K562 (cell line): ENCODE data around the gene SCIN. TPM values are rescaled to one million over a fixed set of nuclear protein-coding genes. Genes with fewer than 3 reads are reported as not detected.

Source experiments
- ADNP ChIP-seq: fragments of 200-800 bp; sonication (Bioruptor generic); IDR thresholded peaks from 2 replicates; pipeline ENCODE4 v1.6.1; 2016; ENCODE audit warnings: missing genetic modification characterization, missing compliant biosample characterization
- BRD9 ChIP-seq: fragments of 450-650 bp; IDR thresholded peaks from 2 replicates; pipeline ENCODE4 v1.6.1; 2018; ENCODE audit warnings: low read depth; ENCODE audit not compliant: partially characterized antibody
- CAMTA2 ChIP-seq: fragments of 250-450 bp; sonication (Bioruptor Pico); conservative IDR thresholded peaks from 2 replicates; pipeline ENCODE4 v1.5.1; 2022
- CBX5 ChIP-seq: IDR thresholded peaks from 2 replicates; pipeline ENCODE4 v1.6.1; 2014; ENCODE audit warnings: low read depth, borderline replicate concordance
- CBX8 ChIP-seq: fragments of 200-600 bp; sonication (generic); IDR thresholded peaks from 2 replicates; pipeline ENCODE4 v1.6.1; 2012; ENCODE audit warnings: borderline replicate concordance, mixed run types, low read depth, mild to moderate bottlenecking, moderate library complexity, mixed read lengths, low read length, control low read depth, inconsistent platforms; ENCODE audit not compliant: poor library complexity, severe bottlenecking; ENCODE audit errors: extremely low read depth
- CXXC5 ChIP-seq: fragments of 250-450 bp; sonication (Bioruptor Pico); IDR thresholded peaks from 2 replicates; pipeline ENCODE4 v1.8.0; 2022; ENCODE audit warnings: inconsistent platforms, mild to moderate bottlenecking, moderate library complexity
- ESRRA ChIP-seq: fragments of 450-650 bp; IDR thresholded peaks from 2 replicates; pipeline ENCODE4 v1.6.1; 2014; ENCODE audit warnings: low read depth, mild to moderate bottlenecking, moderate library complexity, borderline replicate concordance
- MYC ChIP-seq, 2 experiments: fragments of 250-450 bp in 1 of 2; sonication (Bioruptor Pico) in 1 of 2; IDR thresholded peaks; 2 replicates each; pipeline versions ENCODE4 v1.5.1 to v1.6.1; 2012 to 2021; ENCODE audit warnings: low read depth in 2 of 2, borderline replicate concordance in 1 of 2, improper control_type of control experiment in 1 of 2, low read length in 1 of 2, mild to moderate bottlenecking in 1 of 2, moderate library complexity in 1 of 2
- NUFIP1 ChIP-seq: fragments of 450-650 bp; IDR thresholded peaks from 2 replicates; pipeline ENCODE4 v1.6.1; 2018; ENCODE audit not compliant: partially characterized antibody
- RBM14 ChIP-seq: fragments of 200-400 bp; formaldehyde crosslinking; IDR thresholded peaks from 2 replicates; pipeline ENCODE4 v1.6.1; 2018; ENCODE audit warnings: low read depth, mild to moderate bottlenecking, low read length, moderate library complexity, borderline replicate concordance; ENCODE audit not compliant: insufficient read depth
- SLC30A9 ChIP-seq: fragments of 250-450 bp; sonication (Bioruptor Pico); IDR thresholded peaks from 2 replicates; pipeline ENCODE4 v1.8.0; 2022; ENCODE audit warnings: mild to moderate bottlenecking, moderate library complexity
- SMAD4 ChIP-seq: fragments of 250-450 bp; sonication (Bioruptor Pico); conservative IDR thresholded peaks from 2 replicates; pipeline ENCODE4 v1.8.0; 2021; ENCODE audit warnings: inconsistent platforms, mild to moderate bottlenecking, moderate library complexity
- SNRNP70 ChIP-seq: fragments of 200-400 bp; formaldehyde crosslinking; optimal IDR thresholded peaks from 2 replicates; pipeline ENCODE3; 2017; ENCODE audit warnings: low read depth, low read length
- TCF7 ChIP-seq: sonication (generic); IDR thresholded peaks from 2 replicates; pipeline ENCODE4 v1.6.1; 2016; ENCODE audit warnings: antibody characterized with exemption, borderline replicate concordance
- U2AF1 ChIP-seq: fragments of 200-400 bp; formaldehyde crosslinking; optimal IDR thresholded peaks from 2 replicates; pipeline ENCODE3; 2017; ENCODE audit warnings: mild to moderate bottlenecking, low read depth, low read length, moderate library complexity
- XRCC3 ChIP-seq: fragments of 450-650 bp; IDR thresholded peaks from 2 replicates; pipeline ENCODE4 v1.6.1; 2017; ENCODE audit warnings: mild to moderate bottlenecking, moderate library complexity
- ZFPM2 ChIP-seq: fragments of 250-450 bp; sonication (Bioruptor Pico); IDR thresholded peaks from 2 replicates; pipeline ENCODE4 v1.5.1; 2022; ENCODE audit warnings: mild to moderate bottlenecking
- ZNF165 ChIP-seq: fragments of 250-450 bp; sonication (Bioruptor Pico); IDR thresholded peaks from 2 replicates; pipeline ENCODE4 v1.4.0; 2020; ENCODE audit warnings: borderline replicate concordance
- ZNF445 ChIP-seq: fragments of 250-450 bp; sonication (Bioruptor Pico); IDR thresholded peaks from 2 replicates; pipeline ENCODE4 v1.4.0; 2020; ENCODE audit warnings: low read depth, mild to moderate bottlenecking, moderate library complexity
- polyA plus RNA-seq, 8 experiments: library from polyadenylated mRNA; depleted of rRNA in 4 of 8; stranded (reverse) in 5 of 8; unstranded in 3 of 8; fragments of >200 nt; fragmentation: Nextera tagmentation in 2 of 8; fragmentation: Illumina TruSeq in 1 of 8; extraction: Ambion mirVana in 2 of 8; extraction: Trizol in 1 of 8; gene quantifications; 2 replicates each; pipeline versions ENCODE4 v1.2.1 to v1.2.3, GENCODE V29; 2011 to 2014; ENCODE audit warnings: inconsistent platforms in 1 of 8, missing spikeins in 1 of 8
- total RNA-seq, 7 experiments: library from RNA; depleted of rRNA in 6 of 7; stranded (reverse); fragments of >200 nt in 6 of 7; fragmentation: Illumina TruSeq in 2 of 7; extraction: Trizol in 2 of 7; gene quantifications; 2 replicates each; pipeline versions ENCODE4 v1.2.1 to v1.2.3, GENCODE V29; 2011 to 2021; ENCODE audit warnings: low replicate concordance in 1 of 7
- TF ChIP-seq, protein P1 (sequence below), 2 experiments: fragments of 200-800 bp in 1 of 2; sonication (Bioruptor generic) in 1 of 2; sonication (generic) in 1 of 2; formaldehyde crosslinking in 1 of 2; IDR thresholded peaks in 1 of 2; conservative IDR thresholded peaks in 1 of 2; 2 replicates each; pipeline versions ENCODE4 v1.5.0 to v1.6.1; 2016 to 2020; ENCODE audit warnings: missing compliant biosample characterization in 1 of 2, missing genetic modification characterization in 1 of 2, missing genetic modification reagents in 1 of 2
- TF ChIP-seq, protein P2 (sequence below): IDR thresholded peaks from 2 replicates; pipeline ENCODE4 v1.6.1; 2012; ENCODE audit warnings: low read depth, low read length, improper control_type of control experiment, borderline replicate concordance
- TF ChIP-seq, protein P3 (sequence below), 2 experiments: fragments of 450-650 bp; conservative IDR thresholded peaks; 2 replicates each; pipeline ENCODE4 v1.6.1; 2017; ENCODE audit warnings: mild to moderate bottlenecking in 2 of 2, moderate library complexity in 2 of 2
- TF ChIP-seq, protein P4 (sequence below): fragments of 450-650 bp; formaldehyde crosslinking; IDR thresholded peaks from 2 replicates; pipeline ENCODE4 v1.4.0; 2022; ENCODE audit warnings: missing genetic modification characterization

The SCIN gene
- total and polyA plus RNA-seq, 9 of the 15 experiments (the other 6 are each of a cell fraction or from before 2014, with no cell fraction given) = 0.67 to 18.2 (median 10.6) TPM

DNA sequence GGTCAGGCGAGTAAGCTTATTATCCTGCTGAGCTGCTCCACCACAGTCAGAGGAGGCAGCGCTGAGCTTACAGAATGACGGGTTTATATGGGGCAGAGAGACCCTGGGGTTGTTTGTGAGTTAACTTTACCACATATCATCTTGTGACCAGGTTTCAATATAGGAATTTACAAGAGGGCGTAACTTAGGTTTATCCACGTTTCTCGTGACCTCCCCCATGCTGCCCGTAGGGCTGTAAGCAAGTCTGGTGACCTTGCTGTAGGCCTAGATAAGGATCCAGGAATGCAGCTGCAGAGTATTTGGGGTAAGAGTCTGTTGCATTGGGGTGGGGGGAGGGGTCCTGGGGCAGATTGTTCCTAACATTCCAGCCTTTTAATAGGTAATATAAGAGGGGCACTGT is 24.6 kb downstream of the SCIN start (continued):
- TF ChIP-seq, protein P1, sequence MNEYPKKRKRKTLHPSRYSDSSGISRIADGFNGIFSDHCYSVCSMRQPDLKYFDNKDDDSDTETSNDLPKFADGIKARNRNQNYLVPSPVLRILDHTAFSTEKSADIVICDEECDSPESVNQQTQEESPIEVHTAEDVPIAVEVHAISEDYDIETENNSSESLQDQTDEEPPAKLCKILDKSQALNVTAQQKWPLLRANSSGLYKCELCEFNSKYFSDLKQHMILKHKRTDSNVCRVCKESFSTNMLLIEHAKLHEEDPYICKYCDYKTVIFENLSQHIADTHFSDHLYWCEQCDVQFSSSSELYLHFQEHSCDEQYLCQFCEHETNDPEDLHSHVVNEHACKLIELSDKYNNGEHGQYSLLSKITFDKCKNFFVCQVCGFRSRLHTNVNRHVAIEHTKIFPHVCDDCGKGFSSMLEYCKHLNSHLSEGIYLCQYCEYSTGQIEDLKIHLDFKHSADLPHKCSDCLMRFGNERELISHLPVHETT (CRISPR knock-in tag; conservative IDR thresholded peaks at IDR 0.05 in 1 of 2, IDR thresholded peaks at IDR 0.05 in 1 of 2) = no peak
- TF ChIP-seq ZFPM2 (CRISPR knock-in tag) (no peak), CAMTA2 (no peak), NUFIP1 (no peak), U2AF1 (no peak), SLC30A9 (no peak), RBM14 (no peak), ADNP (tag) (0 out of 2 replicates have a peak, but pooled peaks have one; percentile 22), TCF7 (no peak), ESRRA (peak; percentile 77; the same call in 1 of the 2 replicates), SMAD4 (peak; percentile 53), CBX8 (no peak), BRD9 (no peak), ZNF445 (CRISPR knock-in tag) (no peak), XRCC3 (no peak), MYC (IDR thresholded peaks at IDR 0.05; ENCODE audit: low read depth, low read length) (peak; percentile 27; the same call in 1 of the 2 replicates), MYC (CRISPR knock-in tag; IDR thresholded peaks at IDR 0.05; ENCODE audit: borderline replicate concordance, low read depth) (no peak), SNRNP70 (no peak), ZNF165 (CRISPR knock-in tag) (no peak), CBX5 (no peak), CXXC5 (CRISPR knock-in tag) (peak; percentile 54)
- TF ChIP-seq, protein P2, sequence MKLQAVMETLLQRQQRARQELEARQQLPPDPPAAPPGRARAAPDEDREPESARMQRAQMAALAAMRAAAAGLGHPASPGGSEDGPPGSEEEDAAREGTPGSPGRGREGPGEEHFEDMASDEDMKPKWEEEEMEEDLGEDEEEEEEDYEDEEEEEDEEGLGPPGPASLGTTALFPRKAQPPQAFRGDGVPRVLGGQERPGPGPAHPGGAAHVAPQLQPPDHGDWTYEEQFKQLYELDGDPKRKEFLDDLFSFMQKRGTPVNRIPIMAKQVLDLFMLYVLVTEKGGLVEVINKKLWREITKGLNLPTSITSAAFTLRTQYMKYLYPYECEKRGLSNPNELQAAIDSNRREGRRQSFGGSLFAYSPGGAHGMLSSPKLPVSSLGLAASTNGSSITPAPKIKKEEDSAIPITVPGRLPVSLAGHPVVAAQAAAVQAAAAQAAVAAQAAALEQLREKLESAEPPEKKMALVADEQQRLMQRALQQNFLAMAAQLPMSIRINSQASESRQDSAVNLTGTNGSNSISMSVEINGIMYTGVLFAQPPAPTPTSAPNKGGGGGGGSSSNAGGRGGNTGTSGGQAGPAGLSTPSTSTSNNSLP = no peak
- TF ChIP-seq, protein P3, sequence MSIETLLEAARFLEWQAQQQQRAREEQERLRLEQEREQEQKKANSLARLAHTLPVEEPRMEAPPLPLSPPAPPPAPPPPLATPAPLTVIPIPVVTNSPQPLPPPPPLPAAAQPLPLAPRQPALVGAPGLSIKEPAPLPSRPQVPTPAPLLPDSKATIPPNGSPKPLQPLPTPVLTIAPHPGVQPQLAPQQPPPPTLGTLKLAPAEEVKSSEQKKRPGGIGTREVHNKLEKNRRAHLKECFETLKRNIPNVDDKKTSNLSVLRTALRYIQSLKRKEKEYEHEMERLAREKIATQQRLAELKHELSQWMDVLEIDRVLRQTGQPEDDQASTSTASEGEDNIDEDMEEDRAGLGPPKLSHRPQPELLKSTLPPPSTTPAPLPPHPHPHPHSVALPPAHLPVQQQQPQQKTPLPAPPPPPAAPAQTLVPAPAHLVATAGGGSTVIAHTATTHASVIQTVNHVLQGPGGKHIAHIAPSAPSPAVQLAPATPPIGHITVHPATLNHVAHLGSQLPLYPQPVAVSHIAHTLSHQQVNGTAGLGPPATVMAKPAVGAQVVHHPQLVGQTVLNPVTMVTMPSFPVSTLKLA (conservative IDR thresholded peaks at IDR 0.05) = no peak
- TF ChIP-seq, protein P4, sequence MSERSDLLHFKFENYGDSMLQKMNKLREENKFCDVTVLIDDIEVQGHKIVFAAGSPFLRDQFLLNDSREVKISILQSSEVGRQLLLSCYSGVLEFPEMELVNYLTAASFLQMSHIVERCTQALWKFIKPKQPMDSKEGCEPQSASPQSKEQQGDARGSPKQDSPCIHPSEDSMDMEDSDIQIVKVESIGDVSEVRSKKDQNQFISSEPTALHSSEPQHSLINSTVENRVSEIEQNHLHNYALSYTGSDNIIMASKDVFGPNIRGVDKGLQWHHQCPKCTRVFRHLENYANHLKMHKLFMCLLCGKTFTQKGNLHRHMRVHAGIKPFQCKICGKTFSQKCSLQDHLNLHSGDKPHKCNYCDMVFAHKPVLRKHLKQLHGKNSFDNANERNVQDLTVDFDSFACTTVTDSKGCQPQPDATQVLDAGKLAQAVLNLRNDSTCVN = no peak
